Panc1 (cell line): Measurements from ENCODE around the gene PFKFB3. TPM values are rescaled to one million over a fixed set of nuclear protein-coding genes. Genes with fewer than 3 reads are reported as not detected.
"Not testable (repeated sequence)": the region's sequence is repeated elsewhere in the genome, so short reads cannot be mapped to it uniquely, and the experiment has no call there.

Source experiments
- ATAC-seq: fragments of 200-7000 bp; cut with Tn5 transposase; 2 replicates; pipeline ENCODE4 v1.9.1; 2020; ENCODE audit warnings: mild to moderate bottlenecking, moderate library complexity
- BruUV-seq: library from RNA; stranded (reverse); fragments of 400-500 nt; replicated peaks from 2 replicates; lab custom pipeline; 2021; lab: Mats Ljungman, UMichigan
- CTCF ChIA-PET: fragments of 300-600 bp; sonication (Branson Sonifier 250); formaldehyde crosslinking; loops from one replicate; lab custom pipeline; 2022; ENCODE audit warnings: antibody characterized with exemption; lab: Charles Lee
- POLR2A ChIA-PET: fragments of 300-600 bp; sonication (Branson Sonifier 250); formaldehyde crosslinking; loops from one replicate; lab custom pipeline; 2022; ENCODE audit warnings: antibody characterized with exemption; lab: Charles Lee
- DNase-seq: peaks from one replicate; pipeline ENCODE4 v3.0.0-alpha.2; 2010; ENCODE audit warnings: low read depth, low spot score
- H3K27ac ChIP-seq: 2 replicates; pipeline ENCODE4 v1.5.1; 2011; ENCODE audit warnings: mild to moderate bottlenecking, low read length, inconsistent platforms
- H3K27me3 ChIP-seq: fragments of 200-500 bp; sonication (Bioruptor generic); 2 replicates; pipeline ENCODE4 v1.6.0; 2014; ENCODE audit warnings: low read length, inconsistent platforms; ENCODE audit not compliant: control insufficient read depth, insufficient read depth
- H3K36me3 ChIP-seq: fragments of 200-500 bp; sonication (Bioruptor generic); 2 replicates; pipeline ENCODE4 v1.5.1; 2014; ENCODE audit warnings: inconsistent platforms, mild to moderate bottlenecking, low read length, moderate library complexity; ENCODE audit not compliant: control insufficient read depth, insufficient read depth
- H3K4me1 ChIP-seq: 2 replicates; pipeline ENCODE4 v1.5.1; 2011; ENCODE audit warnings: inconsistent platforms, mild to moderate bottlenecking, low read length, moderate library complexity; ENCODE audit not compliant: control insufficient read depth, insufficient read depth
- H3K4me3 ChIP-seq, 2 experiments: 2 replicates each; pipeline ENCODE4 v1.5.1; 2011 to 2012; ENCODE audit warnings: low read depth in 2 of 2, low read length in 2 of 2, mild to moderate bottlenecking in 2 of 2, inconsistent platforms in 1 of 2, moderate library complexity in 1 of 2
- H3K9me3 ChIP-seq: fragments of 200-500 bp; sonication (Bioruptor generic); 2 replicates; pipeline ENCODE4 v1.5.1; 2014; ENCODE audit warnings: low read depth, mild to moderate bottlenecking, inconsistent platforms, low read length, moderate library complexity; ENCODE audit not compliant: control insufficient read depth, insufficient read depth
- CTCF ChIP-seq: fragments of 450-650 bp; IDR thresholded peaks from 2 replicates; pipeline ENCODE4 v1.5.1; 2017; ENCODE audit warnings: mild to moderate bottlenecking
- POLR2AphosphoS5 ChIP-seq: IDR thresholded peaks from 2 replicates; pipeline ENCODE4 v1.6.1; 2012; ENCODE audit warnings: mild to moderate bottlenecking, low read depth, low read length, moderate library complexity
- REST ChIP-seq, 2 experiments: IDR thresholded peaks; 2 replicates each; pipeline ENCODE4 v1.6.1; 2011 to 2012; ENCODE audit warnings: low read depth in 2 of 2, control low read depth in 1 of 2, low read length in 1 of 2, mild to moderate bottlenecking in 1 of 2, moderate library complexity in 1 of 2; ENCODE audit not compliant: insufficient read depth in 1 of 2
- SIN3A ChIP-seq: IDR thresholded peaks from 2 replicates; pipeline ENCODE4 v1.6.1; 2012; ENCODE audit warnings: low read depth, mild to moderate bottlenecking, low read length, moderate library complexity, borderline replicate concordance; ENCODE audit not compliant: insufficient read depth
- TCF7L2 ChIP-seq: IDR thresholded peaks from 2 replicates; pipeline ENCODE4 v1.6.1; 2011; ENCODE audit warnings: mild to moderate bottlenecking, low read depth, low read length, inconsistent platforms
- in situ Hi-C: cut with HindIII; loops from 2 replicates; pipeline ENCODE4 v1.10.0; 2016; ENCODE audit warnings: low sequenced_read_pairs, low pct_unique_long_range_greater_than_20kb
- intact Hi-C: fragments of 100-400 bp; cut with micrococcal nuclease; formaldehyde crosslinking; loops from one replicate; pipeline ENCODE4 v1.10.0; 2022; ENCODE audit not compliant: unreplicated experiment
- total RNA-seq: library from RNA; stranded (reverse); gene quantifications from one replicate; pipeline ENCODE4 v1.2.1, GENCODE V29; 2021; ENCODE audit not compliant: unreplicated experiment

The PFKFB3 gene
- total RNA-seq, 1 experiment from 2014 or later: 17.1 TPM

- H3K9me3 ChIP-seq: no peaks in the 10 kb centered on the region
- H3K36me3 ChIP-seq: no peaks in the 10 kb centered on the region
- no peaks in the 10 kb centered on the region for H3K27me3 ChIP-seq
- in situ Hi-C loops (no loop called here), intact Hi-C loops (no loop called here)
- POLR2A ChIA-PET: no interaction called here
- TF ChIP-seq CTCF (no peak), TCF7L2 (no peak), REST (IDR thresholded peaks at IDR 0.05; ENCODE audit: insufficient read depth in 1 of 2, low read depth in 2 of 2, low read length in 1 of 2) (no peak), SIN3A (no peak), POLR2AphosphoS5 (no peak)
- H3K27ac ChIP-seq: no peak overlapping the region
- peaks cover 7% of the 10 kb centered on the region for H3K4me1 ChIP-seq
- CTCF ChIA-PET: no interaction called here
- no peak for DNase-seq
- no peak for ATAC-seq
- H3K4me3 ChIP-seq: no peak overlapping the region
- no TSS peak for BruUV-seq
These were observed 6.9 kb upstream of the PFKFB3 start for GRCh38 chr10:6195846-6196245.

- H3K4me1 ChIP-seq, in situ Hi-C loops, intact Hi-C loops, H3K27me3 ChIP-seq, H3K4me3 ChIP-seq, DNase-seq, ATAC-seq, H3K27ac ChIP-seq, H3K36me3 ChIP-seq, POLR2A ChIA-PET, CTCF ChIA-PET, BruUV-seq, H3K9me3 ChIP-seq: not testable (repeated sequence)
These were observed 6.2 kb upstream of the PFKFB3 start for GRCh38 chr10:6196524-6196923.

- in situ Hi-C loops: no loop called here
These were observed 5.4 kb upstream of the PFKFB3 start for GRCh38 chr10:6197321-6197720.

More at GRCh38 chr10:6197321-6197720, 5.4 kb upstream of the PFKFB3 start:
- ATAC-seq (no peak), DNase-seq (no peak)
- Histone ChIP-seq H3K4me1 (peaks cover 7% of the 10 kb centered on the region), H3K36me3 (no peaks in the 10 kb centered on the region), H3K9me3 (no peaks in the 10 kb centered on the region), H3K27me3 (no peaks in the 10 kb centered on the region), H3K4me3 (no peak overlapping the region), H3K27ac (no peak overlapping the region)
- ChIA-PET CTCF (no interaction called here), POLR2A (no interaction called here)
- no TSS peak for BruUV-seq
- intact Hi-C loops: no loop called here
- TF ChIP-seq CTCF (no peak), POLR2AphosphoS5 (no peak), SIN3A (no peak)
